WERI-Rb-1 (cell line): ENCODE data around the gene GUCY1A2.

Experiments used
- DNase-seq: peaks from one replicate; pipeline ENCODE4 v3.0.0-alpha.2; 2020
- H3K27ac ChIP-seq: fragments of 250-450 bp; sonication (Bioruptor Pico); 2 replicates; pipeline ENCODE4 v1.5.1; 2020; ENCODE audit warnings: mild to moderate bottlenecking, moderate library complexity
- H3K27me3 ChIP-seq: fragments of 250-450 bp; sonication (Bioruptor Pico); 2 replicates; pipeline ENCODE4 v1.5.1; 2021; ENCODE audit warnings: mild to moderate bottlenecking, low read depth, moderate library complexity; ENCODE audit not compliant: insufficient read depth, severe bottlenecking
- H3K36me3 ChIP-seq: fragments of 250-450 bp; sonication (Bioruptor Pico); 2 replicates; pipeline ENCODE4 v1.5.1; 2020; ENCODE audit warnings: mild to moderate bottlenecking, moderate library complexity
- H3K4me3 ChIP-seq: 2 replicates; pipeline ENCODE4 v1.5.1; 2011; ENCODE audit warnings: low read depth, mild to moderate bottlenecking, control low read depth, low read length
- H3K9me3 ChIP-seq: fragments of 250-450 bp; sonication (Bioruptor Pico); 2 replicates; pipeline ENCODE4 v1.5.1; 2021; ENCODE audit warnings: mild to moderate bottlenecking, moderate library complexity; ENCODE audit not compliant: severe bottlenecking
- TF ChIP-seq, protein P1 (sequence below): IDR thresholded peaks from 2 replicates; pipeline ENCODE4 v1.5.1; 2011; ENCODE audit warnings: low read depth, mild to moderate bottlenecking, control low read depth, inconsistent platforms, low read length

Gene GUCY1A2

DNA sequence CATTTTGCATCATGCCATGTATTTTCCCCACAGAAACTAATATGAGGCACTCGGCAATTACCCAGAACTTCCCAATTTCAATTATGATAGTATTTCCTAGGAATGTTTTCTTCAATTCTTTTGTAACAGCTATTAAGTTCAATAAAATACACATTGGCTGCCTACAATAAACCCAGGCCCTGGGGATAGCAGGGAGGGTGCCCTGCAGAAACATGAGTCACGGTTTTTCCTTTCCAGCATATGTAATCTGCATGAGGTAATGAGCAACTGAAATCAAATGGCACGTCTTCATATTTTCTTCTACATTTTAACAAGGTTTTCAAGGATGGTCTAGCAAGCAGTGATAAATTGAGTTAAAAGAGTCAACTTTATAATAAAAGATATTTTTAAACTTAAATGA is 32.0 kb downstream of the GUCY1A2 start:
- no peak overlapping the region for H3K27ac ChIP-seq
- TF ChIP-seq, protein P1, sequence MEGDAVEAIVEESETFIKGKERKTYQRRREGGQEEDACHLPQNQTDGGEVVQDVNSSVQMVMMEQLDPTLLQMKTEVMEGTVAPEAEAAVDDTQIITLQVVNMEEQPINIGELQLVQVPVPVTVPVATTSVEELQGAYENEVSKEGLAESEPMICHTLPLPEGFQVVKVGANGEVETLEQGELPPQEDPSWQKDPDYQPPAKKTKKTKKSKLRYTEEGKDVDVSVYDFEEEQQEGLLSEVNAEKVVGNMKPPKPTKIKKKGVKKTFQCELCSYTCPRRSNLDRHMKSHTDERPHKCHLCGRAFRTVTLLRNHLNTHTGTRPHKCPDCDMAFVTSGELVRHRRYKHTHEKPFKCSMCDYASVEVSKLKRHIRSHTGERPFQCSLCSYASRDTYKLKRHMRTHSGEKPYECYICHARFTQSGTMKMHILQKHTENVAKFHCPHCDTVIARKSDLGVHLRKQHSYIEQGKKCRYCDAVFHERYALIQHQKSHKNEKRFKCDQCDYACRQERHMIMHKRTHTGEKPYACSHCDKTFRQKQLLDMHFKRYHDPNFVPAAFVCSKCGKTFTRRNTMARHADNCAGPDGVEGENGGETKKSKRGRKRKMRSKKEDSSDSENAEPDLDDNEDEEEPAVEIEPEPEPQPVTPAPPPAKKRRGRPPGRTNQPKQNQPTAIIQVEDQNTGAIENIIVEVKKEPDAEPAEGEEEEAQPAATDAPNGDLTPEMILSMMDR = no peak
- H3K9me3 ChIP-seq = no peaks in the 10 kb centered on the region
- no peak overlapping the region for H3K4me3 ChIP-seq
- H3K27me3 ChIP-seq = no peaks in the 10 kb centered on the region
- H3K36me3 ChIP-seq = no peaks in the 10 kb centered on the region
- DNase-seq = no peak

DNA sequence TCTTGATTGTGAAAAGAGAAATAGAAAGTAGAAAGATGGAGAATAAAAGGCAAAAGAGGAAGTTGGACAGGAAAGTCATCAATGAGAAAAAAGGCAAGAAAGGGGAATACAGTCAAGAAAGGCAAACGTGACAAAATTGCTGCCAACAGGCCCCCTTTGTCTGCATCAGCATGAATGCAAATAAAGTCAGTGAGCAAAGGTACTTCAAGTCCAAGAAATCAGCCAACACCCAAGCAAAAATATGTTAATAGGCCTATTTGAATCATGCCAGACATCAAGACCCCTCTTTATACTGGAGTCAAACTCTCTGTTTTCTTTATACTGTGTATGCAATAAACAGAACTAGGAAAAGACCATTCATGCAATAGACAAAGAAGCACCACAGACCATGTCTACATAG is 34.3 kb downstream of the GUCY1A2 start:
- H3K4me3 ChIP-seq = no peak overlapping the region
- no peaks in the 10 kb centered on the region for H3K27me3 ChIP-seq
- no peaks in the 10 kb centered on the region for H3K36me3 ChIP-seq
- TF ChIP-seq, protein P1 = no peak
- H3K9me3 ChIP-seq = no peaks in the 10 kb centered on the region
- no peak overlapping the region for H3K27ac ChIP-seq
- DNase-seq = no peak

DNA sequence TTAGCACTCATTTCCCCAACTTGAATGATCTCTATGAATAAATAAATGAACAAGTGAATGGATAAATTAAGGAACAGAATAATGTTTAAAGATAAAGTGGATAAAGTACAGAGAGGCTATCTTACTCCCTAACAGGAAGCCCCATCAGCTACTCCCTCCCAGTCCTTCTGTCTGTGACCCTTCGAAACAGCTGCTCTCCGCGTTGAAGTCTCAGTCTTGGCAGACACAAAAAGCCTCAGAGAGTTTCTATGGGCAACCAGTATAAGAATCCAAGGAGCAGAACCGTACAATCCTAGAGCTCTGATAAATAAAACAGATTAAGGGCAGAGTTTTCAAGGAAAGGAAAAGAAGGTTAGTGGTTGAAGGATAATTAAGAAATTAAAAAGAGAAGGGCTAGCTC is 35.0 kb downstream of the GUCY1A2 start:
- Histone ChIP-seq H3K36me3 (no peaks in the 10 kb centered on the region), H3K9me3 (no peaks in the 10 kb centered on the region), H3K4me3 (no peak overlapping the region), H3K27me3 (no peaks in the 10 kb centered on the region), H3K27ac (no peak overlapping the region)
- DNase-seq = no peak
- TF ChIP-seq, protein P1 = no peak

DNA sequence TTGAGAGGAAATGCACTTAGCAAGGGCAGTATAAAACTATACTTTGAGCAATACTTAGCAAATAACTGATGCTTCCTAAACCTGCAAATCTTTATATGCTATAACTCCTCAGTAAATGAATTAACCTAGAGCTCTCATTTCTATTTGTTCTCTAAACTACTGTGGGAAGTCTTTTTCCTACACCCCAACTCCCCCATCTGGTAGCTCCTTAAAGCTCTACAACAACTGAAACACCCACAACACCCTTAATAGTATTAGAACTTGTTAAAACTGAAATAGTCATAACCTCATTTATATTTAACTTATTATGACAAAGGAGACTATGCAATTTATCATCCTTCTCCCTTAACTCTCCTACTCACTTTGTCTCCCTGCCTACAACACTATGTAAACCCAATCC is 43.4 kb downstream of the GUCY1A2 start:
- TF ChIP-seq, protein P1 = no peak
- DNase-seq = no peak
- peaks cover 6% of the 10 kb centered on the region for H3K36me3 ChIP-seq
- H3K27me3 ChIP-seq = no peaks in the 10 kb centered on the region
- no peak overlapping the region for H3K4me3 ChIP-seq
- no peak overlapping the region for H3K27ac ChIP-seq
- H3K9me3 ChIP-seq = no peaks in the 10 kb centered on the region

DNA sequence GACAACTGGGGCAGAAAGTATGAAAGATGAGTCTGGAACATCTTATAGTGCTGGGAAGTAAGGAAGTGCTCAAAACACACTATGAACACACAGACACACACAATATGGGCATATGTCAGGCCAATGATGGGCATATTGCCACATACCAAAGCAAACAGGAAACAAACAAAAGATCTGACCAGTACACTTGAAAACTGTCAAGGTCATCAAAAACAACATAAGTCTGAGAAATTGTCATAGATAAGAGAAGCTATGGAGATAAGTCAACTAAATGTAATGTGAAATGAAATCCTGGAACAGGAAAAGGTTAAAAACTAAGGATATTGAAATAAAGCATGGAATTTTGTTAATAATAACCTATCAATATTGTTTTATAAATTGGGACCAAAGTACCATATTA is 46.4 kb downstream of the GUCY1A2 start:
- TF ChIP-seq, protein P1 = no peak
- Histone ChIP-seq H3K27ac (no peak overlapping the region), H3K27me3 (no peaks in the 10 kb centered on the region), H3K4me3 (no peak overlapping the region), H3K9me3 (no peaks in the 10 kb centered on the region), H3K36me3 (no peaks in the 10 kb centered on the region; the same call in none of the 2 replicates)
- no peak for DNase-seq

DNA sequence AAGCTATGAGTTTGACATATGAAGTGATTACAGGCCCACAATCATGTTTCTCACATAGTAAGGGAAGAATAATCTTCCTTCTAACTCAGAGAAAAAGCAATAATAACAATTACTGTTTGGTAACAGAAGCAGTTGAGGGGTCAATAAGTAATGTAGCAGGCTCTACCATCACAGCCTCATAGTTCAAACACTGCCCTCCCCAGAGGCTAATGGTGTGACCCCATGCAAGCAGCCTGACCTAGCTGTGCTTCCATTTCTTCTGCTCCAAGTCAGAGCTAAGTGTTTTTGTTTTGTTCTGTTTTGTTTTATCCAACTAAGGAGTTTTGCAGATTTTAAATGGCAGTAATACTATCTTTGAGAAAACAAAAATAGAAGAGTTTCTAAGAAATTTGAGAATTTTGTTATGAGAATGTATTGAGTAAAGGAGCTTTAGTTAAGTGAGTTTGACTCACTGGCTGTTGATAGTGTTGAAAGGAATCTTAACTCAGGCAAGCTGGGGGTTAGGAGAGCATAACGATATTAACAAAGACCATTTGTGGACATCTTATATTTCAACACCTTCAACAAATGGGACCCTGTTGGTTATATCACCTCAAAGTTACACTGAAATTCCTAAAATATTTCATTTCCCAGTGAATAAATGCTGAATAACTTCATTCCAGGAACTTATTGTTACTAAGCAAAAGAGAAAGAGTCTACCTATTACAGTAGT is 48.5 kb downstream of the GUCY1A2 start:
- Histone ChIP-seq H3K9me3 (no peaks in the 10 kb centered on the region), H3K36me3 (no peaks in the 10 kb centered on the region; the same call in 1 of the 2 replicates), H3K27me3 (no peaks in the 10 kb centered on the region), H3K27ac (no peak overlapping the region), H3K4me3 (no peak overlapping the region)
- TF ChIP-seq, protein P1 = no peak
- no peak for DNase-seq
